K562 (cell line): Measurements from ENCODE around the gene DMWD. TPM values are rescaled to one million over a fixed set of nuclear protein-coding genes. Genes with fewer than 3 reads are reported as not detected.

ENCODE experiments used
- ATAC-seq: fragments of 200-7000 bp; cut with Tn5 transposase; 3 replicates; pipeline ENCODE4 v1.9.1; 2020; ENCODE audit warnings: moderate library complexity
- BruUV-seq: library from RNA; stranded (reverse); fragments of 400-500 nt; replicated peaks from 2 replicates; lab custom pipeline; 2021; lab: Mats Ljungman, UMichigan
- CTCF ChIA-PET: fragments of 300-600 bp; formaldehyde crosslinking; extraction: SDS; loops from one replicate; lab custom pipeline; 2021; ENCODE audit warnings: low intra/inter-chr PET ratio; lab: Yijun Ruan, JAX
- POLR2A ChIA-PET: fragments of 300-600, 350-650 bp; sonication (Branson Sonifier 250); formaldehyde crosslinking; extraction: SDS; loops from one replicate; lab custom pipeline; 2021; ENCODE audit warnings: antibody characterized with exemption, inconsistent platforms; lab: Yijun Ruan, JAX
- DNase-seq, 4 experiments: peaks; one replicate each; pipeline versions ENCODE4 v3.0.0 to v3.0.0-alpha.2; 2011 to 2018; ENCODE audit warnings: low spot score in 3 of 4, mixed read lengths in 3 of 4; ENCODE audit errors: extremely low read depth in 1 of 4
- FAIRE-seq: peaks from 2 replicates; lab custom pipeline; 2011; peaks lifted over from hg19 to GRCh38; lab: Jason Lieb, UNC
- H2AFZ ChIP-seq: 2 replicates; pipeline ENCODE4 v1.6.0; 2011; ENCODE audit warnings: low read depth, low read length, control low read depth, inconsistent platforms
- H3K27ac ChIP-seq: fragments of 200-600 bp; 3 replicates; pipeline ENCODE4 v1.8.0; 2011; ENCODE audit warnings: low read depth, mild to moderate bottlenecking, control low read depth, inconsistent platforms, low read length, moderate library complexity, mixed read lengths; ENCODE audit errors: extremely low read depth
- H3K27me3 ChIP-seq, 2 experiments: fragments of 300-600 bp in 1 of 2; 2 replicates in 1 of 2; 3 replicates in 1 of 2; pipeline versions ENCODE4 v1.6.0 to v1.8.0; 2011; ENCODE audit warnings: inconsistent platforms in 2 of 2, low read length in 2 of 2, mild to moderate bottlenecking in 1 of 2, mixed read lengths in 1 of 2, moderate library complexity in 1 of 2; ENCODE audit not compliant: control insufficient read depth in 2 of 2, insufficient read depth in 2 of 2
- H3K36me3 ChIP-seq: fragments of 300-600 bp; 3 replicates; pipeline ENCODE4 v1.8.0; 2011; ENCODE audit warnings: mild to moderate bottlenecking, low read length, inconsistent platforms; ENCODE audit not compliant: control insufficient read depth, insufficient read depth
- H3K4me1 ChIP-seq, 2 experiments: fragments of 200-600 bp in 1 of 2; replicated peaks in 1 of 2; 2 replicates in 1 of 2; 3 replicates in 1 of 2; pipeline versions ENCODE4 v1.5.1 to v1.8.0; 2011; ENCODE audit warnings: inconsistent platforms in 2 of 2, low read length in 2 of 2, mild to moderate bottlenecking in 1 of 2, mixed read lengths in 1 of 2, moderate library complexity in 1 of 2; ENCODE audit not compliant: control insufficient read depth in 2 of 2, insufficient read depth in 2 of 2
- H3K4me2 ChIP-seq: 2 replicates; pipeline ENCODE4 v1.6.1; 2011; ENCODE audit warnings: low read length, control low read depth, inconsistent platforms, mixed read lengths; ENCODE audit not compliant: insufficient read depth
- H3K4me3 ChIP-seq: fragments of 200-600 bp; sonication (generic), shearing (Covaris generic); 2 replicates; pipeline ENCODE4 v1.5.1; 2016; ENCODE audit warnings: control low read depth, inconsistent platforms
- H3K79me2 ChIP-seq: fragments of 200-600 bp; 3 replicates; pipeline ENCODE4 v1.8.0; 2011; ENCODE audit warnings: low read length, inconsistent platforms; ENCODE audit not compliant: control insufficient read depth, insufficient read depth
- H3K9ac ChIP-seq, 2 experiments: 2 replicates each; pipeline versions ENCODE4 v1.6.0 to v1.6.1; 2011; ENCODE audit warnings: low read depth in 2 of 2, low read length in 2 of 2, control low read depth in 1 of 2, inconsistent platforms in 1 of 2, mild to moderate bottlenecking in 1 of 2, mixed read lengths in 1 of 2; ENCODE audit not compliant: insufficient read depth in 1 of 2
- H3K9me1 ChIP-seq: one replicate; pipeline ENCODE4 v1.6.0; 2011; ENCODE audit warnings: inconsistent platforms, mild to moderate bottlenecking, low read length, moderate library complexity; ENCODE audit not compliant: control insufficient read depth, insufficient read depth
- H3K9me3 ChIP-seq: replicated peaks from 2 replicates; pipeline ENCODE4 v1.5.1; 2011; ENCODE audit warnings: low read depth, low read length, inconsistent platforms; ENCODE audit not compliant: control insufficient read depth, insufficient read depth
- H4K20me1 ChIP-seq: replicated peaks from 2 replicates; pipeline ENCODE4 v1.6.1; 2011; ENCODE audit warnings: low read length, inconsistent platforms, mixed read lengths; ENCODE audit not compliant: control insufficient read depth, insufficient read depth
- BCOR ChIP-seq: fragments of 450-650 bp; IDR thresholded peaks from 2 replicates; pipeline ENCODE4 v1.6.1; 2016
- BRD4 ChIP-seq: fragments of 200-600 bp; sonication (generic); IDR thresholded peaks from 2 replicates; pipeline ENCODE4 v1.6.1; 2017; ENCODE audit warnings: inconsistent platforms
- COPS2 ChIP-seq: fragments of 450-650 bp; conservative IDR thresholded peaks from 2 replicates; pipeline ENCODE4 v1.6.1; 2016; ENCODE audit warnings: mild to moderate bottlenecking, moderate library complexity
- CREB3 ChIP-seq: fragments of 450-650 bp; conservative IDR thresholded peaks from 2 replicates; pipeline ENCODE4 v1.6.1; 2016; ENCODE audit warnings: missing genetic modification characterization, low read depth, mild to moderate bottlenecking, missing compliant biosample characterization, moderate library complexity
- CTCF ChIP-seq, 3 experiments: IDR thresholded peaks in 2 of 3; conservative IDR thresholded peaks in 1 of 3; 2 replicates each; pipeline ENCODE4 v1.5.1; 2011 to 2012; ENCODE audit warnings: low read length in 3 of 3, mild to moderate bottlenecking in 3 of 3, control low read depth in 2 of 3, improper control_type of control experiment in 1 of 3, inconsistent platforms in 1 of 3, low read depth in 1 of 3, mixed read lengths in 1 of 3, moderate library complexity in 1 of 3; ENCODE audit not compliant: insufficient read depth in 2 of 3
- POLR2B ChIP-seq: fragments of 450-650 bp; IDR thresholded peaks from 2 replicates; pipeline ENCODE4 v1.6.1; 2018; ENCODE audit warnings: low read depth; ENCODE audit not compliant: partially characterized antibody
- POLR3G ChIP-seq: IDR thresholded peaks from 2 replicates; pipeline ENCODE4 v1.6.1; 2011; ENCODE audit not compliant: insufficient read length, insufficient replicate concordance; ENCODE audit errors: extremely low read depth
- RBM25 ChIP-seq: fragments of 200-400 bp; formaldehyde crosslinking; IDR thresholded peaks from 2 replicates; pipeline ENCODE4 v1.6.1; 2018; ENCODE audit warnings: low read length, low read depth, moderate library complexity; ENCODE audit not compliant: severe bottlenecking
- RNF219 ChIP-seq: fragments of 250-450 bp; sonication (Bioruptor Pico); IDR thresholded peaks from 2 replicates; pipeline ENCODE4 v1.5.0; 2022; ENCODE audit warnings: mild to moderate bottlenecking
- TFE3 ChIP-seq: fragments of 450-650 bp; formaldehyde crosslinking; IDR thresholded peaks from 2 replicates; pipeline ENCODE4 v1.4.0; 2020; ENCODE audit warnings: mild to moderate bottlenecking, mixed read lengths
- ZNF253 ChIP-seq: fragments of 250-450 bp; sonication (Bioruptor Pico); conservative IDR thresholded peaks from 2 replicates; pipeline ENCODE4 v1.6.1; 2021; ENCODE audit warnings: mild to moderate bottlenecking
- ZNF445 ChIP-seq: fragments of 250-450 bp; sonication (Bioruptor Pico); IDR thresholded peaks from 2 replicates; pipeline ENCODE4 v1.4.0; 2020; ENCODE audit warnings: low read depth, mild to moderate bottlenecking, moderate library complexity
- ZNF717 ChIP-seq: fragments of 250-450 bp; sonication (Bioruptor Pico); IDR thresholded peaks from 2 replicates; pipeline ENCODE4 v1.5.0; 2021
- WGBS: fragments of 100-300 bp; shearing (Covaris generic); methylation state at CpG from one replicate; pipeline ENCODE4 v1.1.6; 2016; ENCODE audit warnings: low coverage, mixed read lengths; ENCODE audit not compliant: insufficient coverage; ENCODE audit errors: missing lambda C conversion rate; 5-methylcytosine and 5-hydroxymethylcytosine counted together
- in situ Hi-C: fragments of 300-500 bp; cut with MboI; formaldehyde crosslinking; loops from 4 replicates; pipeline ENCODE4 v1.15.0; 2018; ENCODE audit warnings: inconsistent platforms, mixed read lengths
- intact Hi-C: fragments of 100-400 bp; cut with micrococcal nuclease; formaldehyde crosslinking; loops from 2 replicates; pipeline ENCODE4 v1.14.2; 2022
- polyA plus RNA-seq, 8 experiments: library from polyadenylated mRNA; depleted of rRNA in 4 of 8; stranded (reverse) in 5 of 8; unstranded in 3 of 8; fragments of >200 nt; fragmentation: Nextera tagmentation in 2 of 8; fragmentation: Illumina TruSeq in 1 of 8; extraction: Ambion mirVana in 2 of 8; extraction: Trizol in 1 of 8; gene quantifications; 2 replicates each; pipeline versions ENCODE4 v1.2.1 to v1.2.3, GENCODE V29; 2011 to 2014; ENCODE audit warnings: inconsistent platforms in 1 of 8, missing spikeins in 1 of 8
- total RNA-seq, 7 experiments: library from RNA; depleted of rRNA in 6 of 7; stranded (reverse); fragments of >200 nt in 6 of 7; fragmentation: Illumina TruSeq in 2 of 7; extraction: Trizol in 2 of 7; gene quantifications; 2 replicates each; pipeline versions ENCODE4 v1.2.1 to v1.2.3, GENCODE V29; 2011 to 2021; ENCODE audit warnings: low replicate concordance in 1 of 7

DMWD gene
- total and polyA plus RNA-seq, 9 of the 15 experiments (the other 6 are each of a cell fraction or from before 2014, with no cell fraction given): 4.7 to 54.6 (median 19.0) TPM

- peaks cover 3% of the 10 kb centered on the region for H4K20me1 ChIP-seq
- TF ChIP-seq CTCF (IDR thresholded peaks at IDR 0.05 in 2 of 3, conservative IDR thresholded peaks at IDR 0.05 in 1 of 3; ENCODE audit: insufficient read depth in 2 of 3, low read depth in 1 of 3, low read length in 3 of 3): no peak
- TF ChIP-seq BRD4: no peak
- no peak for TF ChIP-seq RNF219 (CRISPR knock-in tag)
- TF ChIP-seq CREB3 (tag): no peak
- TF ChIP-seq ZNF445: no peak
- TF ChIP-seq POLR2B: no peak
- TF ChIP-seq POLR3G: no peak
- no peak for TF ChIP-seq COPS2
- peak; percentile 28; the same call in 1 of the 2 replicates for TF ChIP-seq TFE3
- peak; percentile 73 for TF ChIP-seq RBM25
- TF ChIP-seq ZNF253 (CRISPR knock-in tag): no peak
- peak; percentile 49 for TF ChIP-seq BCOR
- no peak for TF ChIP-seq ZNF717 (CRISPR knock-in tag)
Observed at GRCh38 chr19:45789035-45789786, 3.4 kb downstream of the DMWD start.

More at GRCh38 chr19:45789035-45789786, 3.4 kb downstream of the DMWD start:
- no peak overlapping the region for H3K4me3 ChIP-seq
- H3K27ac ChIP-seq: no peak overlapping the region
- peaks cover 19% of the 10 kb centered on the region for H3K79me2 ChIP-seq
- peaks cover 8% of the 10 kb centered on the region for H3K9me1 ChIP-seq
- in situ Hi-C loops (no loop called here), intact Hi-C loops (no loop called here)
- H3K9ac ChIP-seq: no peak overlapping the region
- FAIRE-seq (peak; percentile 49), ATAC-seq (no peak), DNase-seq (no peak)
- H3K27me3 ChIP-seq: no peaks in the 10 kb centered on the region
- POLR2A ChIA-PET: interaction anchor here (1.0 to 1.4 kb wide), 3 partner anchors 10 to 64 kb away, joined by 3 to 5 read pairs (median 4); no protein-coding TSS in a partner anchor
- peaks cover 19 to 41% of the 10 kb centered on the region in 2 experiments for H3K4me1 ChIP-seq
- H3K4me2 ChIP-seq: no peak overlapping the region
- no peak overlapping the region for H2AFZ ChIP-seq
- 94% methylated on average over 15 of the region's 15 CpGs for WGBS
- BruUV-seq: TSS peak; percentile 3
- peaks cover 59% of the 10 kb centered on the region; the same call in 2 of the 3 replicates for H3K36me3 ChIP-seq
- no peaks in the 10 kb centered on the region for H3K9me3 ChIP-seq
- CTCF ChIA-PET: no interaction called here
